A673 (cell line): ENCODE results near the gene USP53. TPM values are rescaled to one million over a fixed set of nuclear protein-coding genes. Genes with fewer than 3 reads are reported as not detected.

Experiments used
- BruUV-seq: library from RNA; stranded (reverse); fragments of 400-500 nt; replicated peaks from 2 replicates; lab custom pipeline; 2021; lab: Mats Ljungman, UMichigan
- CTCF ChIA-PET: fragments of 300-600 bp; sonication (Branson Sonifier 250); formaldehyde crosslinking; loops from one replicate; lab custom pipeline; 2022; ENCODE audit warnings: antibody characterized with exemption; lab: Charles Lee
- POLR2A ChIA-PET: fragments of 300-600 bp; sonication (Branson Sonifier 250); formaldehyde crosslinking; loops from one replicate; lab custom pipeline; 2022; ENCODE audit warnings: antibody characterized with exemption; ENCODE audit not compliant: low non-redundant PET; lab: Charles Lee
- DNase-seq: peaks from one replicate; pipeline ENCODE4 v3.0.0-alpha.2; 2015; ENCODE audit warnings: low spot score
- H3K27ac ChIP-seq: fragments of 200-600 bp; sonication (generic); 2 replicates; pipeline ENCODE4 v1.5.1; 2016; ENCODE audit warnings: mixed run types, low read depth, mild to moderate bottlenecking, mixed read lengths, antibody characterized with exemption, low read length; ENCODE audit not compliant: poor library complexity, severe bottlenecking
- H3K27me3 ChIP-seq: fragments of 200-600 bp; sonication (generic); replicated peaks from 2 replicates; pipeline ENCODE4 v1.6.1; 2017; ENCODE audit warnings: mixed run types, low read depth, mild to moderate bottlenecking, mixed read lengths, antibody characterized with exemption, low read length; ENCODE audit not compliant: insufficient read depth, poor library complexity
- H3K36me3 ChIP-seq: fragments of 200-600 bp; sonication (generic); 2 replicates; pipeline ENCODE4 v1.6.1; 2016; ENCODE audit warnings: mixed run types, mild to moderate bottlenecking, mixed read lengths, antibody characterized with exemption, low read length; ENCODE audit not compliant: insufficient read depth, poor library complexity, severe bottlenecking
- H3K4me1 ChIP-seq: fragments of 200-600 bp; sonication (generic); 2 replicates; pipeline ENCODE4 v1.6.1; 2017; ENCODE audit warnings: mixed run types, mild to moderate bottlenecking, mixed read lengths, antibody characterized with exemption, low read length; ENCODE audit not compliant: insufficient read depth, poor library complexity, severe bottlenecking
- H3K4me3 ChIP-seq: fragments of 200-600 bp; sonication (generic); 2 replicates; pipeline ENCODE4 v1.5.1; 2016; ENCODE audit warnings: low read depth, mixed run types, mild to moderate bottlenecking, mixed read lengths, low read length; ENCODE audit not compliant: poor library complexity, severe bottlenecking
- H3K9me3 ChIP-seq: fragments of 200-600 bp; sonication (generic); 2 replicates; pipeline ENCODE4 v1.6.1; 2016; ENCODE audit warnings: mixed run types, low read depth, mild to moderate bottlenecking, mixed read lengths, antibody characterized with exemption, low read length; ENCODE audit not compliant: poor library complexity, severe bottlenecking
- EZH2 ChIP-seq: fragments of 200-600 bp; sonication (generic); IDR thresholded peaks from 2 replicates; pipeline ENCODE4 v1.6.1; 2017; ENCODE audit warnings: borderline replicate concordance, low read depth, mild to moderate bottlenecking, mixed read lengths, antibody characterized with exemption, low read length; ENCODE audit not compliant: poor library complexity, severe bottlenecking
- intact Hi-C: fragments of 100-400 bp; cut with micrococcal nuclease; formaldehyde crosslinking; loops from one replicate; pipeline ENCODE4 v1.10.0; 2022; ENCODE audit not compliant: unreplicated experiment
- total RNA-seq: library from RNA; stranded (reverse); gene quantifications from 2 replicates; pipeline ENCODE4 v1.2.3, GENCODE V29; 2021
- TF ChIP-seq, protein P1 (sequence below): fragments of 300-800, 200-600 bp; sonication (generic); conservative IDR thresholded peaks from 2 replicates; pipeline ENCODE4 v1.5.1; 2017; ENCODE audit warnings: low read depth, mild to moderate bottlenecking, antibody characterized with exemption, low read length, moderate library complexity, mixed read lengths

USP53 gene
- total RNA-seq, 1 experiment from 2014 or later: 12.2 TPM

DNA sequence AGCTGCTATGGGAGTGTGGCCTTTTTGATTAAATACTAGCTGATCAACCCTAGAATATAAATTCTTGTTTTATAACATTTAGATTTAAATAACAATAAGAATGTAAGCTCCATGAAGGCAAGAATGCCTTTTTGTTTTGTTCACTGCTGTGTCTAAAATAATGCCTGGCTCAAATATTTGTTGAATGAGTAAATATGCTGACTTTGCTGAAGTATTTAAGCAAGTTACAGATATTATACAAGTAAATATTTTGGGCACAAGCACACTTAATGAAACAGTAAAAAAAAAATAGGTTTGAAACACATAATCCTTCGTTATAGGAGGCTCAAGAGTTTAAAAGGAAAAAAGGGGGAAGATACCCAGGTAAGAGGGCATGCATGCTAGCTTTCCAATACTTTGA is 85.3 kb downstream of the USP53 start:
- no peak for DNase-seq
- POLR2A ChIA-PET: no interaction called here
- no peak overlapping the region for H3K4me3 ChIP-seq
- peaks cover 10% of the 10 kb centered on the region for H3K4me1 ChIP-seq
- CTCF ChIA-PET: no interaction called here
- intact Hi-C loops: no loop called here
- H3K27ac ChIP-seq: no peak overlapping the region
- no peaks in the 10 kb centered on the region for H3K27me3 ChIP-seq
- peaks cover 15% of the 10 kb centered on the region for H3K36me3 ChIP-seq
- BruUV-seq: no TSS peak
- TF ChIP-seq EZH2: no peak
- no peaks in the 10 kb centered on the region for H3K9me3 ChIP-seq

DNA sequence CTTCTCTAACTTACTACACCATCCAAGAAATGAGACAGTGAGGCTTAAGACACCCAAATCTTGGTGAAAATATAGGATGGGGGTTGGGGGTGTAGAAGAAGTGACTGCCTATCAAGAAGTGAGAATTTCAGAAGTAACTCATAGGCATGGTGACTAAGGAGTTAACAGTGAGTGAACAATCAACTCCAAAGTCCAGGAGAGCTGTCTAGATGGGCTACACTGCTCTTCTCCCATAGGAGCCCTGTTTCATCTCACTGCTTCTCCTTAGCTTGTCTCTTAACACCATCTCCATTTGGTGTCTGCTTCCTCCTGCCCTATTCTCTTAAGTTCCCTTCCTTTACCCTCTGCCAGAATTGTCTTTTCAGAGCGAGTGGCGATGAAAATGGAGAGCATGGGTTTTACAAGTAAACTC is 86.8 kb downstream of the USP53 start:
- peak overlapping the region; percentile 51 for H3K27ac ChIP-seq

DNA sequence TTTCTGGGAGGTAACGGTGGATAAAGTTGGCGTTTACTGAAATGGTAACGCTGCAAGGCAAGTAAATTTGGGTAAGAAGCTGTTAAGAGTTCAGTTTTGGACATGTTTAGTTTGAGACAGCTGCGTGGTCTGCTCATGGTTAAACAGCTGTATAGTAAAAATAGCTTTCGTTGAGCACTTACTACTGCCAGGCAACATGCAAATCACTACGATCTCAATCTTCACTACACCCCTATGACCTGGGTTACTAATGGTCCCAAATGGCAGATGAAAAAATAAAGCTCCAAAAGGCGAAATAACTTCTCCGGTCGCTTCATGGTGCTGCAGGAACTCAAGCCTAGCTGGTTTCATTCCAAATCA is 87.2 kb downstream of the USP53 start:
- POLR2A ChIA-PET: no interaction called here
- Histone ChIP-seq H3K36me3 (peaks cover 15% of the 10 kb centered on the region), H3K4me3 (peak overlapping the region; percentile 62), H3K4me1 (peaks cover 10% of the 10 kb centered on the region), H3K27ac (peak overlapping the region; percentile 51), H3K9me3 (no peaks in the 10 kb centered on the region), H3K27me3 (no peaks in the 10 kb centered on the region)
- TSS peak; percentile 70 for BruUV-seq
- DNase-seq: peak; percentile 1
- CTCF ChIA-PET: interaction anchor here (0.6 to 0.7 kb wide), 2 partner anchors 259 to 543 kb away, joined by 3 read pairs; no protein-coding TSS in a partner anchor
- intact Hi-C loops: no loop called here
- TF ChIP-seq, protein P1, sequence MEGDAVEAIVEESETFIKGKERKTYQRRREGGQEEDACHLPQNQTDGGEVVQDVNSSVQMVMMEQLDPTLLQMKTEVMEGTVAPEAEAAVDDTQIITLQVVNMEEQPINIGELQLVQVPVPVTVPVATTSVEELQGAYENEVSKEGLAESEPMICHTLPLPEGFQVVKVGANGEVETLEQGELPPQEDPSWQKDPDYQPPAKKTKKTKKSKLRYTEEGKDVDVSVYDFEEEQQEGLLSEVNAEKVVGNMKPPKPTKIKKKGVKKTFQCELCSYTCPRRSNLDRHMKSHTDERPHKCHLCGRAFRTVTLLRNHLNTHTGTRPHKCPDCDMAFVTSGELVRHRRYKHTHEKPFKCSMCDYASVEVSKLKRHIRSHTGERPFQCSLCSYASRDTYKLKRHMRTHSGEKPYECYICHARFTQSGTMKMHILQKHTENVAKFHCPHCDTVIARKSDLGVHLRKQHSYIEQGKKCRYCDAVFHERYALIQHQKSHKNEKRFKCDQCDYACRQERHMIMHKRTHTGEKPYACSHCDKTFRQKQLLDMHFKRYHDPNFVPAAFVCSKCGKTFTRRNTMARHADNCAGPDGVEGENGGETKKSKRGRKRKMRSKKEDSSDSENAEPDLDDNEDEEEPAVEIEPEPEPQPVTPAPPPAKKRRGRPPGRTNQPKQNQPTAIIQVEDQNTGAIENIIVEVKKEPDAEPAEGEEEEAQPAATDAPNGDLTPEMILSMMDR: no peak
- no peak for TF ChIP-seq EZH2

More for the DNA sequence above, 86.8 kb downstream of the USP53 start:
- H3K27me3 ChIP-seq: no peaks in the 10 kb centered on the region
- no TSS peak for BruUV-seq
- peak overlapping the region; percentile 62 for H3K4me3 ChIP-seq
- peaks cover 10% of the 10 kb centered on the region for H3K4me1 ChIP-seq
- ChIA-PET CTCF (interaction anchor here (0.6 kb wide), 1 partner anchor 544 kb away, joined by 3 read pairs; no protein-coding TSS in a partner anchor), POLR2A (no interaction called here)
- DNase-seq: peak; percentile 3
- intact Hi-C loops: no loop called here
- peaks cover 15% of the 10 kb centered on the region for H3K36me3 ChIP-seq
- H3K9me3 ChIP-seq: no peaks in the 10 kb centered on the region
- TF ChIP-seq, protein P1: no peak
- TF ChIP-seq EZH2: no peak
